VCaP (cell line): ENCODE results near the gene TWNK.

Experiments
- H3K27ac ChIP-seq: fragments of 450-650 bp; 2 replicates; pipeline ENCODE4 v1.5.1; 2017
- CTCF ChIP-seq: fragments of 450-650 bp; conservative IDR thresholded peaks from 2 replicates; pipeline ENCODE4 v1.5.1; 2017; ENCODE audit warnings: mild to moderate bottlenecking, moderate library complexity

Gene TWNK

GRCh38 chr10:100981178-100981772, 6.1 kb upstream of the TWNK start:
- TF ChIP-seq CTCF, result no peak
- no peak overlapping the region for H3K27ac ChIP-seq

- H3K27ac ChIP-seq, result no peak overlapping the region
- no peak for TF ChIP-seq CTCF
These were observed 4.2 kb upstream of the TWNK start for GRCh38 chr10:100982916-100983830.

- H3K27ac ChIP-seq, result no peak overlapping the region
- TF ChIP-seq CTCF, result no peak
These were observed 3.3 kb upstream of the TWNK start for GRCh38 chr10:100983868-100984671.

- TF ChIP-seq CTCF, result no peak
- H3K27ac ChIP-seq, result no peak overlapping the region
These were observed 2.6 kb upstream of the TWNK start for GRCh38 chr10:100984672-100985177.

- H3K27ac ChIP-seq, result no peak overlapping the region
- no peak for TF ChIP-seq CTCF
These were observed 2.0 kb upstream of the TWNK start for GRCh38 chr10:100985336-100985735.

- peak overlapping the region; percentile 91 for H3K27ac ChIP-seq
These were observed 756 bp upstream of the TWNK start for GRCh38 chr10:100986623-100986951.

More at GRCh38 chr10:100986623-100986951, 756 bp upstream of the TWNK start:
- no peak for TF ChIP-seq CTCF
